Gastroesophageal sphincter (tissue), 3 donors: ENCODE measurements around the gene DAPK2.

ENCODE experiments used
- CTCF ChIP-seq, 4 experiments: fragments of 200-600 bp in 2 of 4; fragments of 450-650 bp in 2 of 4; sonication (generic) in 1 of 4; IDR thresholded peaks; one replicate each; pipeline ENCODE4 v1.5.1; 2017 to 2019; ENCODE audit warnings: antibody characterized with exemption in 4 of 4, mild to moderate bottlenecking in 2 of 4, moderate library complexity in 2 of 4
- POLR2A ChIP-seq, 2 donors: fragments of 450-650 bp; IDR thresholded peaks; one replicate each; pipeline ENCODE4 v1.6.1; 2017; ENCODE audit warnings: antibody characterized with exemption in 2 of 2, mild to moderate bottlenecking in 2 of 2, moderate library complexity in 1 of 2

- no peak for TF ChIP-seq CTCF (IDR thresholded peaks at IDR 0.05)
- TF ChIP-seq POLR2A (IDR thresholded peaks at IDR 0.05): no peak
These were observed 166.3 kb downstream of the DAPK2 start for GRCh38 chr15:63879995-63880394.
